CD1c-positive myeloid dendritic cell (primary cell): ENCODE results near the gene BCL2L11.
A peak's percentile ranks its signal among the peaks of the same experiment; 100 is the strongest.

ENCODE experiments used
- DNase-seq: peaks from one replicate; pipeline ENCODE4 v3.0.0-alpha.2; 2016; ENCODE audit errors: extremely low spot score

Gene BCL2L11

GRCh38 chr2:111143107-111143842 is 22.6 kb downstream of the BCL2L11 start:
- DNase-seq, result no peak

GRCh38 chr2:111143843-111144198 is 23.1 kb downstream of the BCL2L11 start:
- no peak for DNase-seq

- DNase-seq, result no peak
Measured at GRCh38 chr2:111145103-111145760, 24.5 kb downstream of the BCL2L11 start.

- no peak for DNase-seq
Measured at GRCh38 chr2:111145951-111146350, 25.2 kb downstream of the BCL2L11 start.

- DNase-seq, result no peak
Measured at GRCh38 chr2:111148225-111148873, 27.6 kb downstream of the BCL2L11 start.

- DNase-seq, result no peak
Measured at GRCh38 chr2:111148925-111149324, 28.2 kb downstream of the BCL2L11 start.

GRCh38 chr2:111149882-111150455 is 29.3 kb downstream of the BCL2L11 start:
- DNase-seq, result no peak

- DNase-seq, result no peak
Measured at GRCh38 chr2:111154758-111155157, 34.0 kb downstream of the BCL2L11 start.

GRCh38 chr2:111155610-111156009 is 34.9 kb downstream of the BCL2L11 start:
- no peak for DNase-seq

- no peak for DNase-seq
Measured at GRCh38 chr2:111156529-111156928, 35.8 kb downstream of the BCL2L11 start.

GRCh38 chr2:111157071-111157661 is 36.5 kb downstream of the BCL2L11 start:
- no peak for DNase-seq

GRCh38 chr2:111157798-111158197 is 37.1 kb downstream of the BCL2L11 start:
- DNase-seq, result no peak

GRCh38 chr2:111159641-111160040 is 38.9 kb downstream of the BCL2L11 start:
- DNase-seq, result no peak

- DNase-seq, result no peak
Measured at GRCh38 chr2:111160758-111161157, 40.0 kb downstream of the BCL2L11 start.

GRCh38 chr2:111161971-111162370 is 41.3 kb downstream of the BCL2L11 start:
- no peak for DNase-seq

GRCh38 chr2:111162718-111163331 is 42.1 kb downstream of the BCL2L11 start:
- DNase-seq, result peak; percentile 44

- DNase-seq, result no peak
Measured at GRCh38 chr2:111164078-111164477, 43.4 kb downstream of the BCL2L11 start.

- no peak for DNase-seq
Measured at GRCh38 chr2:111165084-111165483, 44.4 kb downstream of the BCL2L11 start.

GRCh38 chr2:111166115-111166514 is 45.4 kb downstream of the BCL2L11 start:
- DNase-seq, result no peak

GRCh38 chr2:111167076-111167862 is 46.6 kb downstream of the BCL2L11 start:
- DNase-seq, result no peak

GRCh38 chr2:111167863-111168162 is 47.1 kb downstream of the BCL2L11 start:
- no peak for DNase-seq
